ENCODE measurements around the gene PMM1. TPM values are rescaled to one million over a fixed set of nuclear protein-coding genes. Genes with fewer than 3 reads are reported as not detected.

The PMM1 gene
- total RNA-seq, 4 donors from 2014 or later, result 21.0 to 76.5 (median 34.6) TPM

DNA sequence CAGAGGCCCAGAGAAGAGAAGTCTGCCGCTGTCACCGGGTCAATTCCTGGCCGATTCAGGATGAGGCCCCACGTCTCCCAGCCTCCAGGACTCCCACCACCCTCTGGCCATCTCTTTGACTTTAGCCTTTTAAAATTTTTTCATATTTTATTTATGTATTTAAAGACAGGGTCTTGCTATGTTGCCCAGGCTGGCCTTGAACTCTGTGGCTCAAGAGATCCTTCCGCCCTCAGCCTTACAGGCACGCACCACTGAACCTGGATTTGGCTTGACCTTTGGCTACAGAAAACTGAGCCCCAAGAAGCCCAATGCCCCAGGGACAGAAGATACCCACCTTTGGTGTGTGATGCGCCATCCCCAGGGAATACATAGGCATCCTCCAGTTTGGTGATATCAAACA lies 49.3 kb downstream of the PMM1 start:
- H3K27me3 ChIP-seq, result no peaks in the 10 kb centered on the region
- TF ChIP-seq POLR2A (IDR thresholded peaks at IDR 0.05) (no peak), CTCF (IDR thresholded peaks at IDR 0.05) (no peak)
- H3K27ac ChIP-seq, result no peak overlapping the region
- peaks cover 6 to 12% of the 10 kb centered on the region in 2 donors for H3K4me1 ChIP-seq
- no peaks in the 10 kb centered on the region for H3K9me3 ChIP-seq
- intact Hi-C loops (cut with DNase I; ENCODE audit: low total_unique reads), result loop anchor here (5.0 kb wide), 1 partner anchor 57 kb away; no protein-coding TSS in a partner anchor
- no peak overlapping the region for H3K4me3 ChIP-seq
- no peaks in the 10 kb centered on the region for H3K36me3 ChIP-seq
- no peak for DNase-seq

- no peak overlapping the region for H3K27ac ChIP-seq
- no peaks in the 10 kb centered on the region for H3K9me3 ChIP-seq
- peaks cover 6 to 12% of the 10 kb centered on the region in 2 donors for H3K4me1 ChIP-seq
- H3K27me3 ChIP-seq, result no peaks in the 10 kb centered on the region
- no peak for DNase-seq
- intact Hi-C loops (cut with DNase I; ENCODE audit: low total_unique reads), result loop anchor here (5.0 kb wide), 1 partner anchor 57 kb away; no protein-coding TSS in a partner anchor
- TF ChIP-seq CTCF (IDR thresholded peaks at IDR 0.05) (no peak), POLR2A (IDR thresholded peaks at IDR 0.05) (no peak)
- H3K4me3 ChIP-seq, result no peak overlapping the region
- H3K36me3 ChIP-seq, result no peaks in the 10 kb centered on the region
Observed at GRCh38 chr22:41540006-41540315, 49.7 kb downstream of the PMM1 start.

DNA sequence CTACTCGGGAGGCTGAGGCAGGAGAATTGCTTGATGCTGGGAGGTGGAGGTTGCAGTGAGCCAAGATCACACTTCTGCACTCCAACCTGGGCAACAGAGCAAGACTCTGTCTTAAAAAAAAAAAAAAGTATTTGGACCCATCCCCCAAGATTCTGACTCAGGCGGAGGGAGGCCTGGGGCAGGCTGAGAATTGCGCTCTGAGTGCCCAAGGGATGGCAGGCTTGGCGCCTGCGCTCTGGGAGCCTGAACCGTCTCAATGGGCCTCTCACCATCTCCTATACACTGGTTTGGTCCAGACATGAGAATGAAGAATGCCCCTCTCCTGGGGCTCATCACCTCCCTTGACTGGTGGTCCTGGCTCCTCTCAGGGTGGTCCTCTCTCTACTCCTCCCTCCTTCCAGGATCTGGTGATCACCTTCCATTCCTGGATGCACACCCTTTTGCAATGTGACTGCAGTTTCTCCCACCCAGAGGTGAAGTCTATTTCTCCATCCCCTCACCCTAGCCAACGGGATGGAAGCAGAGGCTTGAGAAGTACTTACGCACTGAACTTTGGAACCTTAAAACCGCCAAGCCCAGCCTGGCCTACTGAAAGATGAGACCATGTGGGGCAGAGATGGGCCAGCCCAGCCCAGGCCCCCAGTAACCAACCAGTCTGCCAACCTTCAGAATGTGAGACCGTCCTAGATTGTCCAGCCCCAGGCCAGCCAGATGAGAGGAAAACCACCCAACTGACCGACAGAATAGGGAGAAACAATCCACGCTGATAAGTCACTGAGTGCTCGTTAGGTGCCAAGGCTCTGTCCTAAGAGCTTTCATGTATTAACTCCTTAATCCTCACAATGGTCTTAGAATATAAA lies 50.3 kb downstream of the PMM1 start:
- no peaks in the 10 kb centered on the region for H3K36me3 ChIP-seq
- H3K9me3 ChIP-seq, result no peaks in the 10 kb centered on the region
- H3K27ac ChIP-seq, result no peak overlapping the region
- H3K27me3 ChIP-seq, result no peaks in the 10 kb centered on the region
- DNase-seq, result no peak
- peaks cover 6 to 12% of the 10 kb centered on the region in 2 donors for H3K4me1 ChIP-seq
- no peak for TF ChIP-seq POLR2A (IDR thresholded peaks at IDR 0.05)
- no peak for TF ChIP-seq CTCF (IDR thresholded peaks at IDR 0.05)
- intact Hi-C loops (cut with DNase I; ENCODE audit: low total_unique reads), result loop anchor here (5.0 kb wide), 1 partner anchor 58 kb away; no protein-coding TSS in a partner anchor
- no peak overlapping the region for H3K4me3 ChIP-seq

GRCh38 chr22:41538583-41538982 lies 51.1 kb downstream of the PMM1 start:
- Histone ChIP-seq H3K4me1 (peaks cover 6 to 12% of the 10 kb centered on the region in 2 donors), H3K4me3 (no peak overlapping the region), H3K36me3 (no peaks in the 10 kb centered on the region), H3K9me3 (no peaks in the 10 kb centered on the region), H3K27me3 (no peaks in the 10 kb centered on the region), H3K27ac (no peak overlapping the region)
- intact Hi-C loops (cut with DNase I; ENCODE audit: low total_unique reads), result no loop called here
- DNase-seq, result no peak
- no peak for TF ChIP-seq CTCF (IDR thresholded peaks at IDR 0.05)
- TF ChIP-seq POLR2A (IDR thresholded peaks at IDR 0.05), result no peak

DNA sequence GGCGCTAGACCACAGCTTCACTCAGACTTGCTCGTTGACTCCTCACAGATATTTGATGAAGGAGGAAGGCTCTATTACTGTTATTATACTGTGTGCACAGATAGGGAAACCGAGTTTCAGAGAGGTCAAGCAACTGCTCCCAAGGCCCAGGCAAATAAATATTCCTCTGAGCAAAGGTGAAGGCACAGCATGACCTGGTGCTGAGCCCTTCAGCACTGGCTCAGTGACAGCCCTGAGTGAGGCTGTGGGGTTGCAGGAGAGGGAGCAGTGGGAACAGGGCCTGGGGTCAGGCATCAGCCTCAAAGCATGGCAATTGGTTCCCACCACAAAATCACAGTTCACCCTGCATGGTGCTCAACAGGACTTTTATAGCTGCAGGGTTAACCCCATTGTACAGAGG lies 52.4 kb downstream of the PMM1 start:
- H3K27ac ChIP-seq, result no peak overlapping the region
- TF ChIP-seq POLR2A (IDR thresholded peaks at IDR 0.05) (no peak), CTCF (IDR thresholded peaks at IDR 0.05) (no peak)
- no peak for DNase-seq
- no peaks in the 10 kb centered on the region for H3K9me3 ChIP-seq
- no peak overlapping the region for H3K4me3 ChIP-seq
- intact Hi-C loops (cut with DNase I; ENCODE audit: low total_unique reads), result no loop called here
- no peaks in the 10 kb centered on the region for H3K27me3 ChIP-seq
- H3K36me3 ChIP-seq, result no peaks in the 10 kb centered on the region
- H3K4me1 ChIP-seq, result no peaks in the 10 kb centered on the region

Measured in uterus (tissue), 4 donors.